ENCODE measurements around the gene CDH20.

DNA sequence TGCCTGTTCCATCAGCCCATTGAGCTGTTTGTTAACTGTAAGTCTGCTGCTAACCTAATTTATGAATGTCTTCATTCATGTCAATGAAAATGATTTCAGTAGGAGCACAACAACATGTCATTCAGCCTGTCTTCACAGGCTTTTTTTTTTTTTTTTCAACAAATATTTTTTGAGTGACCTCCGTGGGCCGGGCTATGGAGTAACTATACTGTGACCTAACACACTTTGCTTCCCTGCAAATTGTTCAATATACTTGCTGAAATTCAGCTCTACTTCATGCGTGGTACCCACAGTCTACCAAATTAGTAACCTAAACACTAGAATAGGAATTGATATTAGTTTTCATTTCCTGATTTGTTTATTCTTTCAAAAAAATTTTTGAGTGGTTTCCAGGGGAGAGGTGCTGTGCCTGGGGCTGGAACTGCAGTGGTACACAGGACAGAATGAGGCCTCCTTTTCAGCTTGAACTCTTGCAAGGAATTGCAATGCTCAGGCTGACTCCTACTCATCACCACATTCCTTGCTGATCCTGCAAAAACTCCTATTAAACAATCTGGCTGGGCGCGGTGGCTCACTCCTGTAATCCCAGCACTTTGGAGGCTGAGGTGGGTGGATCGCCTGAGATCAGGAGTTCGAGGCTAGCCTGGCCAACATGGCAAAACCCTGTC lies 87.1 kb downstream of the CDH20 start:
- TF ChIP-seq CTCF (IDR thresholded peaks at IDR 0.05), result no peak
- TF ChIP-seq POLR2A (IDR thresholded peaks at IDR 0.05), result no peak
- TF ChIP-seq POLR2AphosphoS5 (IDR thresholded peaks at IDR 0.05), result no peak

Measured in suprapubic skin (tissue), 4 donors.